ENCODE results near the gene CSPG4. TPM values are rescaled to one million over a fixed set of nuclear protein-coding genes. Genes with fewer than 3 reads are reported as not detected.
A peak's percentile ranks its signal among the peaks of the same experiment; 100 is the strongest.

The CSPG4 gene
- total and polyA plus RNA-seq, 2 of the 13 experiments (the other 11 are each of a cell fraction or from before 2014, with no cell fraction given): 0.01 to 0.04 TPM

GRCh38 chr15:75650908-75651809, 61.5 kb downstream of the CSPG4 start (continued):
- TF ChIP-seq HDAC6 (IDR thresholded peaks at IDR 0.05; ENCODE audit: low read depth, low read length) (no peak), ZUFSP (CRISPR knock-in tag; IDR thresholded peaks at IDR 0.05; ENCODE audit: borderline replicate concordance) (no peak), SP4 (CRISPR knock-in tag; IDR thresholded peaks at IDR 0.05) (no peak), ATF6 (CRISPR knock-in tag; conservative IDR thresholded peaks at IDR 0.05) (no peak), PAWR (CRISPR knock-in tag; IDR thresholded peaks at IDR 0.05; ENCODE audit: borderline replicate concordance) (no peak), MTA3 (CRISPR knock-in tag; IDR thresholded peaks at IDR 0.05) (no peak), TRIM24 (CRISPR knock-in tag; IDR thresholded peaks at IDR 0.05) (no peak), KDM6A (CRISPR knock-in tag; IDR thresholded peaks at IDR 0.05; ENCODE audit: low read depth) (peak; percentile 68), ZNF563 (CRISPR knock-in tag; IDR thresholded peaks at IDR 0.05) (no peak; the same call in 1 of the 2 replicates), ZNF678 (CRISPR knock-in tag; IDR thresholded peaks at IDR 0.05) (no peak), NR3C1 (CRISPR knock-in tag; IDR thresholded peaks at IDR 0.05) (no peak), KDM1A (CRISPR knock-in tag; IDR thresholded peaks at IDR 0.05) (no peak), ZNF280D (CRISPR knock-in tag; IDR thresholded peaks at IDR 0.05) (no peak), ZNF17 (CRISPR knock-in tag; IDR thresholded peaks at IDR 0.05) (no peak), NR2C2 (CRISPR knock-in tag; IDR thresholded peaks at IDR 0.05; ENCODE audit: borderline replicate concordance) (peak; percentile 89), ZKSCAN8 (CRISPR knock-in tag; IDR thresholded peaks at IDR 0.05; ENCODE audit: borderline replicate concordance) (peak; percentile 53), KDM3A (CRISPR knock-in tag; IDR thresholded peaks at IDR 0.05; ENCODE audit: low read depth) (peak; percentile 59; the same call in 1 of the 2 replicates), ZNF891 (CRISPR knock-in tag; IDR thresholded peaks at IDR 0.05) (no peak), AGO2 (optimal IDR thresholded peaks at IDR 0.05; ENCODE audit: low read depth, low read length) (no peak), IKZF5 (CRISPR knock-in tag; IDR thresholded peaks at IDR 0.05) (peak; percentile 82; the same call in 1 of the 2 replicates), ZNF749 (CRISPR knock-in tag; IDR thresholded peaks at IDR 0.05; ENCODE audit: borderline replicate concordance) (no peak)

All from HepG2 (cell line).